Liver (tissue), 9 donors: ENCODE data around the gene COL6A6. TPM values are rescaled to one million over a fixed set of nuclear protein-coding genes. Genes with fewer than 3 reads are reported as not detected.

Experiments
- DNase-seq: peaks from one replicate; pipeline ENCODE4 v3.0.0-alpha.2; 2017; ENCODE audit warnings: low spot score
- H3K27ac ChIP-seq, 2 donors: one replicate each; pipeline ENCODE4 v1.7.0; 2013; ENCODE audit warnings: inconsistent platforms in 2 of 2, low read length in 2 of 2, control low read depth in 1 of 2, low read depth in 1 of 2, mild to moderate bottlenecking in 1 of 2
- H3K27me3 ChIP-seq, 4 donors: one replicate each; pipeline versions ENCODE4 v1.6.1 to v1.7.0; 2013; ENCODE audit warnings: low read length in 3 of 4, inconsistent platforms in 1 of 4, mild to moderate bottlenecking in 1 of 4, moderate library complexity in 1 of 4; ENCODE audit not compliant: control insufficient read depth in 4 of 4, insufficient read depth in 4 of 4
- H3K36me3 ChIP-seq, 4 donors: one replicate each; pipeline versions ENCODE4 v1.6.1 to v1.7.0; 2013; ENCODE audit warnings: low read length in 3 of 4, mild to moderate bottlenecking in 3 of 4, low read depth in 1 of 4, moderate library complexity in 1 of 4; ENCODE audit not compliant: control insufficient read depth in 4 of 4, insufficient read depth in 3 of 4
- H3K4me1 ChIP-seq, 4 donors: one replicate each; pipeline versions ENCODE4 v1.6.1 to v1.7.0; 2013; ENCODE audit warnings: low read length in 3 of 4, mild to moderate bottlenecking in 3 of 4, moderate library complexity in 1 of 4; ENCODE audit not compliant: control insufficient read depth in 4 of 4, insufficient read depth in 4 of 4
- H3K4me3 ChIP-seq, 3 donors: one replicate each; pipeline versions ENCODE4 v1.6.1 to v1.7.0; 2013; ENCODE audit warnings: low read length in 3 of 3, control low read depth in 1 of 3, low read depth in 1 of 3, mild to moderate bottlenecking in 1 of 3
- H3K9ac ChIP-seq, 2 donors: one replicate each; pipeline ENCODE4 v1.7.0; 2013; ENCODE audit warnings: low read length in 2 of 2, mild to moderate bottlenecking in 2 of 2, moderate library complexity in 2 of 2, control low read depth in 1 of 2, low read depth in 1 of 2
- H3K9me3 ChIP-seq, 4 donors: one replicate each; pipeline versions ENCODE4 v1.6.1 to v1.7.0; 2013; ENCODE audit warnings: low read length in 3 of 4; ENCODE audit not compliant: control insufficient read depth in 4 of 4
- CTCF ChIP-seq: fragments of 150-350 bp; IDR thresholded peaks from 2 replicates; pipeline ENCODE4 v1.5.1; 2017; ENCODE audit warnings: improper control_type of control experiment, low read depth, low read length; ENCODE audit not compliant: missing input control
- EGR1 ChIP-seq, 2 donors: IDR thresholded peaks; 2 replicates each; pipeline ENCODE4 v1.6.1; 2016 to 2018; ENCODE audit warnings: antibody characterized with exemption in 2 of 2, low read depth in 2 of 2
- FOXA1 ChIP-seq: IDR thresholded peaks from 2 replicates; pipeline ENCODE4 v1.6.1; 2016; ENCODE audit warnings: antibody characterized with exemption
- FOXA2 ChIP-seq: IDR thresholded peaks from 2 replicates; pipeline ENCODE4 v1.6.1; 2016; ENCODE audit warnings: antibody characterized with exemption
- GABPA ChIP-seq, 2 donors: IDR thresholded peaks in 1 of 2; conservative IDR thresholded peaks in 1 of 2; 2 replicates each; pipeline ENCODE4 v1.6.1; 2016; ENCODE audit warnings: antibody characterized with exemption in 2 of 2, mild to moderate bottlenecking in 1 of 2, moderate library complexity in 1 of 2
- HNF4G ChIP-seq: IDR thresholded peaks from 2 replicates; pipeline ENCODE4 v1.6.1; 2016; ENCODE audit warnings: antibody characterized with exemption
- JUND ChIP-seq, 2 donors: IDR thresholded peaks; 2 replicates each; pipeline ENCODE4 v1.6.1; 2016; ENCODE audit warnings: antibody characterized with exemption in 2 of 2
- MAX ChIP-seq: IDR thresholded peaks from 2 replicates; pipeline ENCODE4 v1.6.1; 2016; ENCODE audit warnings: antibody characterized with exemption
- NR2F2 ChIP-seq: IDR thresholded peaks from 2 replicates; pipeline ENCODE4 v1.6.1; 2016; ENCODE audit warnings: antibody characterized with exemption
- RAD21 ChIP-seq, 2 donors: IDR thresholded peaks; 2 replicates each; pipeline ENCODE4 v1.6.1; 2016; ENCODE audit warnings: antibody characterized with exemption in 2 of 2, mild to moderate bottlenecking in 2 of 2
- REST ChIP-seq: IDR thresholded peaks from 2 replicates; pipeline ENCODE4 v1.6.1; 2016; ENCODE audit warnings: antibody characterized with exemption, mild to moderate bottlenecking
- SP1 ChIP-seq: IDR thresholded peaks from 2 replicates; pipeline ENCODE4 v1.6.1; 2018; ENCODE audit warnings: antibody characterized with exemption, mild to moderate bottlenecking
- TAF1 ChIP-seq: conservative IDR thresholded peaks from 2 replicates; pipeline ENCODE4 v1.6.1; 2016; ENCODE audit warnings: antibody characterized with exemption, mild to moderate bottlenecking
- YY1 ChIP-seq: IDR thresholded peaks from 2 replicates; pipeline ENCODE4 v1.6.1; 2016; ENCODE audit warnings: antibody characterized with exemption, mild to moderate bottlenecking
- WGBS: extraction: QIAGEN DNeasy Blood & Tissue Kit; methylation state at CpG from one replicate; pipeline ENCODE4 v1.1.7; 2013; 5-methylcytosine and 5-hydroxymethylcytosine counted together
- polyA plus RNA-seq, 2 donors: library from polyadenylated mRNA; stranded (reverse) in 1 of 2; unstranded in 1 of 2; fragments of 200-250 nt in 1 of 2; fragments of >200 nt in 1 of 2; fragmentation: Nextera tagmentation in 1 of 2; extraction: Ambion mirVana in 1 of 2; gene quantifications; one replicate each; pipeline versions ENCODE4 v1.2.1 to v1.2.3, GENCODE V29; 2013 to 2015
- total RNA-seq, 2 donors: library from RNA; depleted of rRNA; stranded (reverse); fragments of >200 nt; gene quantifications; one replicate each; pipeline ENCODE4 v1.2.3, GENCODE V29; 2014
- TF ChIP-seq, protein P1 (sequence below): IDR thresholded peaks from 2 replicates; pipeline ENCODE4 v1.6.1; 2016; ENCODE audit warnings: antibody characterized with exemption
- TF ChIP-seq, protein P2 (sequence below): IDR thresholded peaks from 2 replicates; pipeline ENCODE4 v1.6.1; 2016; ENCODE audit warnings: antibody characterized with exemption
- donor health status: healthy.
- donor health status: healthy.
- donor health status: healthy.
- donor health status: healthy.
- donor health status: healthy.

The COL6A6 gene
- total and polyA plus RNA-seq, 4 donors = 0.26 to 0.92 (median 0.43) TPM

DNA sequence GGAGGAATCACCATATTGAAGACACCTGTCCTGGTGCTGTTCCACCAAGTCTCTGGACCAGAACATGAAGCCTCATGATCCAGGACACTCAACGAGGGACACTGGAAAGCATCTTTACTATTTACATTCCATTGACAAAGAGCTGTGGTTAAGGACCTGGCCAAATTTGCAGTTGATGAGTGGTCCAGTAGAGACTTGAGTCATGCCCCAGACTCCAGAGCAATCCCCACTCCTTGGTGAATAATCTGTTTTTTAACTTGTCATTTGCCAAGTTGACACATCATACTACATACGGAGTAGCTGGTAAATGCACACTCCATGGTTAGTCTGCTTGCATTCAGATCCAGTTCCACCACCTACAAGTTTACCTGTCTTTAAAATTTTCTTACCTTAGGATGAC lies 1.2 kb upstream of the COL6A6 start:
- no peak overlapping the region for H3K27ac ChIP-seq
- TF ChIP-seq, protein P1, sequence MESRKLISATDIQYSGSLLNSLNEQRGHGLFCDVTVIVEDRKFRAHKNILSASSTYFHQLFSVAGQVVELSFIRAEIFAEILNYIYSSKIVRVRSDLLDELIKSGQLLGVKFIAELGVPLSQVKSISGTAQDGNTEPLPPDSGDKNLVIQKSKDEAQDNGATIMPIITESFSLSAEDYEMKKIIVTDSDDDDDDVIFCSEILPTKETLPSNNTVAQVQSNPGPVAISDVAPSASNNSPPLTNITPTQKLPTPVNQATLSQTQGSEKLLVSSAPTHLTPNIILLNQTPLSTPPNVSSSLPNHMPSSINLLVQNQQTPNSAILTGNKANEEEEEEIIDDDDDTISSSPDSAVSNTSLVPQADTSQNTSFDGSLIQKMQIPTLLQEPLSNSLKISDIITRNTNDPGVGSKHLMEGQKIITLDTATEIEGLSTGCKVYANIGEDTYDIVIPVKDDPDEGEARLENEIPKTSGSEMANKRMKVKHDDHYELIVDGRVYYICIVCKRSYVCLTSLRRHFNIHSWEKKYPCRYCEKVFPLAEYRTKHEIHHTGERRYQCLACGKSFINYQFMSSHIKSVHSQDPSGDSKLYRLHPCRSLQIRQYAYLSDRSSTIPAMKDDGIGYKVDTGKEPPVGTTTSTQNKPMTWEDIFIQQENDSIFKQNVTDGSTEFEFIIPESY = no peak
- no peak overlapping the region for H3K9ac ChIP-seq
- 83% methylated on average over 2 of the region's 2 CpGs for WGBS
- H3K27me3 ChIP-seq = peaks cover 0 to 7% (median 5%) of the 10 kb centered on the region in 4 donors
- no peak for DNase-seq
- H3K4me3 ChIP-seq = no peak overlapping the region
- peaks cover 0 to 2% (median 0%) of the 10 kb centered on the region in 4 donors for H3K4me1 ChIP-seq
- no peaks in the 10 kb centered on the region for H3K36me3 ChIP-seq
- H3K9me3 ChIP-seq = peaks cover 0 to 5% (median 3%) of the 10 kb centered on the region in 4 donors

DNA sequence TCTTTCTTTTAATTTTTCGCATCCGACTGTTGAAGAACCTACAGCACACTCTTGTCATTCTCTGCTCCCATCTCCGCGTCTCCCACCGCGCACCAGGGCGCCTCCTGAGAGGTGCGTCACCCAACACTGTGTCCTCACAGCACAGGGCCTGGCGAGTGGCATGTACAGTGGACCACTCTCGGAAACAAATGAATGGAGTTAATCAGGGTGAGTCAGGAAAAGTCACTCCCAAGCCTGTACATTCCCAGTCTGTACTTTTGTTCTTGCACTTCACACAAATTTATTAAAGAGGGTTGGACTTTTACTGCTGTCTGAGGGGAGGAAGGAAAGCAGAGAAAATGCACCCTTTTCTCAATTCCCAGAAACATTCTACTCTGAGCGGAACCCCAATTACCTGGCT lies 625 bp downstream of the COL6A6 start:
- TF ChIP-seq CTCF = no peak
- TF ChIP-seq RAD21 (IDR thresholded peaks at IDR 0.05) = no peak
- no peak for TF ChIP-seq FOXA1
- no peak for TF ChIP-seq EGR1 (IDR thresholded peaks at IDR 0.05; ENCODE audit: low read depth in 2 of 2)
- TF ChIP-seq TAF1 = no peak
- TF ChIP-seq, protein P2, sequence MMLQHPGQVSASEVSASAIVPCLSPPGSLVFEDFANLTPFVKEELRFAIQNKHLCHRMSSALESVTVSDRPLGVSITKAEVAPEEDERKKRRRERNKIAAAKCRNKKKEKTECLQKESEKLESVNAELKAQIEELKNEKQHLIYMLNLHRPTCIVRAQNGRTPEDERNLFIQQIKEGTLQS = no peak
- Histone ChIP-seq H3K36me3 (no peaks in the 10 kb centered on the region), H3K9me3 (peaks cover 0 to 5% (median 3%) of the 10 kb centered on the region in 4 donors), H3K27ac (no peak overlapping the region), H3K4me1 (peaks cover 0 to 2% (median 0%) of the 10 kb centered on the region in 4 donors), H3K27me3 (peaks cover 0 to 7% (median 5%) of the 10 kb centered on the region in 4 donors), H3K4me3 (peak overlapping the region in 1 of 3 donors; percentile 22), H3K9ac (no peak overlapping the region)
- 24% methylated on average over 11 of the region's 11 CpGs for WGBS
- no peak for DNase-seq

- WGBS = 86% methylated on average over 4 of the region's 4 CpGs
- DNase-seq = no peak
- Histone ChIP-seq H3K9me3 (peaks cover 0 to 2% (median under 1%) of the 10 kb centered on the region in 4 donors), H3K27ac (no peak overlapping the region), H3K4me1 (peaks cover 0 to 2% (median 0%) of the 10 kb centered on the region in 4 donors), H3K4me3 (no peak overlapping the region), H3K27me3 (peaks cover 0 to 7% (median 5%) of the 10 kb centered on the region in 4 donors), H3K36me3 (no peaks in the 10 kb centered on the region), H3K9ac (no peak overlapping the region)
- TF ChIP-seq FOXA2 (no peak), MAX (no peak), FOXA1 (no peak), RAD21 (IDR thresholded peaks at IDR 0.05) (no peak), HNF4G (no peak), GABPA (IDR thresholded peaks at IDR 0.05 in 1 of 2, conservative IDR thresholded peaks at IDR 0.05 in 1 of 2) (no peak), SP1 (no peak), NR2F2 (no peak), YY1 (no peak), JUND (IDR thresholded peaks at IDR 0.05) (no peak), REST (no peak)
- TF ChIP-seq, protein P1 = no peak
These were observed 2.8 kb downstream of the COL6A6 start for GRCh38 chr3:130519754-130520153.
